IMR-90 (cell line): ENCODE data around the gene HEXD. TPM values are rescaled to one million over a fixed set of nuclear protein-coding genes. Genes with fewer than 3 reads are reported as not detected.

Experiments used
- ATAC-seq: fragments of 200-7000 bp; cut with Tn5 transposase; 2 replicates; pipeline ENCODE4 v1.9.1; 2020; ENCODE audit warnings: low read depth, mild to moderate bottlenecking, moderate library complexity
- BruUV-seq: library from RNA; stranded (reverse); fragments of 400-500 nt; replicated peaks from 2 replicates; lab custom pipeline; 2021; lab: Mats Ljungman, UMichigan
- CTCF ChIA-PET: fragments of 300-600 bp; formaldehyde crosslinking; extraction: SDS; loops from one replicate; lab custom pipeline; 2021; ENCODE audit warnings: antibody characterized with exemption; lab: Yijun Ruan, JAX
- POLR2A ChIA-PET: fragments of 300-600 bp; sonication (Branson Sonifier 250); formaldehyde crosslinking; loops from one replicate; lab custom pipeline; 2022; ENCODE audit warnings: antibody characterized with exemption; ENCODE audit not compliant: unreplicated experiment; lab: Charles Lee
- DNase-seq: peaks from one replicate; pipeline ENCODE4 v3.0.0; 2013
- H2AFZ ChIP-seq: replicated peaks from 2 replicates; pipeline ENCODE3; 2013; ENCODE audit warnings: low read length, mild to moderate bottlenecking; ENCODE audit not compliant: poor library complexity
- H2AK5ac ChIP-seq: 2 replicates; pipeline ENCODE4 v1.6.1; 2013; ENCODE audit warnings: low read depth, low read length, inconsistent platforms
- H2AK9ac ChIP-seq: replicated peaks from 2 replicates; pipeline ENCODE3; 2013; ENCODE audit warnings: mild to moderate bottlenecking, low read depth, low read length, moderate library complexity; ENCODE audit not compliant: poor library complexity
- H2BK120ac ChIP-seq: 2 replicates; pipeline ENCODE4 v1.6.1; 2013; ENCODE audit warnings: low read depth, low read length, inconsistent platforms
- H2BK15ac ChIP-seq: 3 replicates; pipeline ENCODE4 v1.6.1; 2013; ENCODE audit warnings: low read depth, low read length, inconsistent platforms
- H2BK20ac ChIP-seq: 2 replicates; pipeline ENCODE4 v1.6.1; 2013; ENCODE audit warnings: low read depth, mild to moderate bottlenecking, inconsistent platforms, low read length, moderate library complexity
- H2BK5ac ChIP-seq: 2 replicates; pipeline ENCODE4 v1.6.1; 2013; ENCODE audit warnings: mild to moderate bottlenecking, low read depth, low read length, inconsistent platforms; ENCODE audit not compliant: poor library complexity, severe bottlenecking
- H3K14ac ChIP-seq: replicated peaks from 2 replicates; pipeline ENCODE4 v1.6.1; 2013; ENCODE audit warnings: low read depth, low read length, inconsistent platforms
- H3K18ac ChIP-seq: 2 replicates; pipeline ENCODE4 v1.6.1; 2013; ENCODE audit warnings: low read depth, low read length, control low read depth
- H3K23ac ChIP-seq: 2 replicates; pipeline ENCODE4 v1.6.1; 2013; ENCODE audit warnings: low read depth, low read length, inconsistent platforms
- H3K27ac ChIP-seq: 2 replicates; pipeline ENCODE4 v1.5.1; 2013; ENCODE audit warnings: mild to moderate bottlenecking, control low read depth, low read length; ENCODE audit not compliant: insufficient read depth
- H3K27me3 ChIP-seq: 2 replicates; pipeline ENCODE4 v1.6.1; 2013; ENCODE audit warnings: low read length; ENCODE audit not compliant: control insufficient read depth, insufficient read depth
- H3K36me3 ChIP-seq: 2 replicates; pipeline ENCODE4 v1.6.1; 2013; ENCODE audit warnings: low read length, mixed read lengths; ENCODE audit not compliant: control insufficient read depth, insufficient read depth
- H3K4ac ChIP-seq: 2 replicates; pipeline ENCODE4 v1.6.1; 2013; ENCODE audit warnings: low read depth, low read length, inconsistent platforms
- H3K4me1 ChIP-seq: 2 replicates; pipeline ENCODE4 v1.6.1; 2013; ENCODE audit warnings: low read length, mixed read lengths; ENCODE audit not compliant: control insufficient read depth, insufficient read depth
- H3K4me2 ChIP-seq: 2 replicates; pipeline ENCODE4 v1.6.1; 2013; ENCODE audit warnings: low read depth, mild to moderate bottlenecking, control low read depth, low read length, moderate library complexity
- H3K4me3 ChIP-seq: 2 replicates; pipeline ENCODE4 v1.5.1; 2013; ENCODE audit warnings: low read depth, mild to moderate bottlenecking, control low read depth, low read length, moderate library complexity; ENCODE audit not compliant: insufficient read depth
- H3K56ac ChIP-seq: 2 replicates; pipeline ENCODE4 v1.6.1; 2013; ENCODE audit warnings: low read length, inconsistent platforms; ENCODE audit not compliant: insufficient read depth; ENCODE audit errors: extremely low read depth
- H3K79me1 ChIP-seq, 2 experiments: 2 replicates each; pipeline ENCODE4 v1.6.1; 2013; ENCODE audit warnings: low read length in 2 of 2, inconsistent platforms in 1 of 2, low read depth in 1 of 2
- H3K9ac ChIP-seq: 2 replicates; pipeline ENCODE4 v1.6.1; 2013; ENCODE audit warnings: low read depth, low read length, control low read depth
- H3K9me1 ChIP-seq: 2 replicates; pipeline ENCODE4 v1.6.1; 2013; ENCODE audit warnings: low read length, inconsistent platforms; ENCODE audit not compliant: insufficient read depth
- H3K9me3 ChIP-seq: 2 replicates; pipeline ENCODE4 v1.6.1; 2013; ENCODE audit warnings: low read length; ENCODE audit not compliant: control insufficient read depth, insufficient read depth
- H4K20me1 ChIP-seq: 2 replicates; pipeline ENCODE4 v1.6.1; 2013; ENCODE audit warnings: low read length, inconsistent platforms; ENCODE audit not compliant: insufficient read depth
- H4K5ac ChIP-seq: 2 replicates; pipeline ENCODE4 v1.6.1; 2013; ENCODE audit warnings: mild to moderate bottlenecking, low read depth, low read length, control low read depth
- H4K8ac ChIP-seq, 2 experiments: 2 replicates each; pipeline ENCODE4 v1.6.1; 2013; ENCODE audit warnings: low read depth in 2 of 2, low read length in 2 of 2, control low read depth in 1 of 2, inconsistent platforms in 1 of 2
- H4K91ac ChIP-seq: 2 replicates; pipeline ENCODE4 v1.6.1; 2013; ENCODE audit warnings: low read depth, low read length, inconsistent platforms; ENCODE audit not compliant: insufficient read depth
- BHLHE40 ChIP-seq: fragments of 150-350 bp; IDR thresholded peaks from 2 replicates; pipeline ENCODE4 v1.6.1; 2016; ENCODE audit warnings: mild to moderate bottlenecking, low read depth, low read length
- CEBPB ChIP-seq: IDR thresholded peaks from 2 replicates; pipeline ENCODE4 v1.6.1; 2012; ENCODE audit warnings: low read depth, low read length, improper control_type of control experiment
- CHD1 ChIP-seq: IDR thresholded peaks from 2 replicates; pipeline ENCODE4 v1.6.1; 2012; ENCODE audit warnings: low read depth, low read length, improper control_type of control experiment
- FOS ChIP-seq: fragments of 150-350 bp; IDR thresholded peaks from 2 replicates; pipeline ENCODE4 v1.6.1; 2016; ENCODE audit warnings: low read depth, low read length
- MAFK ChIP-seq: IDR thresholded peaks from 2 replicates; pipeline ENCODE4 v1.6.1; 2012; ENCODE audit warnings: low read depth, low read length, improper control_type of control experiment
- MAZ ChIP-seq: IDR thresholded peaks from 2 replicates; pipeline ENCODE4 v1.6.1; 2012; ENCODE audit warnings: low read depth, mild to moderate bottlenecking, low read length, improper control_type of control experiment, moderate library complexity, borderline replicate concordance
- MXI1 ChIP-seq: IDR thresholded peaks from 2 replicates; pipeline ENCODE4 v1.6.1; 2012; ENCODE audit warnings: low read depth, mild to moderate bottlenecking, low read length, moderate library complexity, borderline replicate concordance
- NFE2L2 ChIP-seq: fragments of 150-350 bp; IDR thresholded peaks from 2 replicates; pipeline ENCODE4 v1.6.1; 2016; ENCODE audit warnings: low read depth, mild to moderate bottlenecking, low read length
- POLR2A ChIP-seq: IDR thresholded peaks from 2 replicates; pipeline ENCODE4 v1.6.1; 2012; ENCODE audit warnings: mild to moderate bottlenecking, low read depth, low read length
- RAD21 ChIP-seq: IDR thresholded peaks from 2 replicates; pipeline ENCODE4 v1.6.1; 2012; ENCODE audit warnings: low read length, improper control_type of control experiment
- RCOR1 ChIP-seq: IDR thresholded peaks from 2 replicates; pipeline ENCODE4 v1.6.1; 2012; ENCODE audit warnings: mild to moderate bottlenecking, low read length, improper control_type of control experiment; ENCODE audit not compliant: insufficient replicate concordance
- RFX5 ChIP-seq: IDR thresholded peaks from 2 replicates; pipeline ENCODE4 v1.8.0; 2012; ENCODE audit warnings: low read depth, mild to moderate bottlenecking, low read length, moderate library complexity
- SMC3 ChIP-seq: fragments of 150-350 bp; IDR thresholded peaks from 2 replicates; pipeline ENCODE4 v1.6.1; 2016; ENCODE audit warnings: low read depth, mild to moderate bottlenecking, antibody characterized with exemption, low read length, moderate library complexity
- WGBS, 2 experiments: methylation state at CpG; one replicate each; pipeline versions ENCODE4 v1.1.5 to v1.1.7; 2013; ENCODE audit warnings: missing lambda C conversion rate in 2 of 2; ENCODE audit not compliant: insufficient read length in 1 of 2; ENCODE audit errors: extremely low coverage in 2 of 2; 5-methylcytosine and 5-hydroxymethylcytosine counted together
- dilution Hi-C: fragments of 300-500 bp; cut with HindIII; formaldehyde crosslinking; loops from one replicate; pipeline ENCODE4 v1.14.3; 2018; ENCODE audit warnings: low sequenced_read_pairs; ENCODE audit not compliant: unreplicated experiment
- in situ Hi-C: fragments of 300-500 bp; cut with MboI; formaldehyde crosslinking; loops from 3 replicates; pipeline ENCODE4 v1.14.3; 2019; ENCODE audit warnings: low sequenced_read_pairs, inconsistent platforms, mixed read lengths
- intact Hi-C: fragments of 100-400 bp; cut with micrococcal nuclease; formaldehyde crosslinking; loops from 2 replicates; pipeline ENCODE4 v1.10.0; 2022
- polyA plus RNA-seq, 3 experiments: library from polyadenylated mRNA; depleted of rRNA; stranded (reverse); fragments of >200 nt; gene quantifications; 2 replicates each; pipeline ENCODE4 v1.2.3, GENCODE V29; 2012; ENCODE audit warnings: low replicate concordance in 1 of 3
- total RNA-seq: library from RNA; depleted of rRNA; stranded (reverse); fragments of >200 nt; gene quantifications from 2 replicates; pipeline ENCODE4 v1.2.3, GENCODE V29; 2012
- TF ChIP-seq, protein P1 (sequence below): conservative IDR thresholded peaks from 2 replicates; pipeline ENCODE4 v1.5.1; 2012; ENCODE audit warnings: mild to moderate bottlenecking, low read depth, low read length, improper control_type of control experiment
- TF ChIP-seq, protein P2 (sequence below): fragments of 150-350 bp; IDR thresholded peaks from 2 replicates; pipeline ENCODE4 v1.6.1; 2016; ENCODE audit warnings: low read depth, mild to moderate bottlenecking, low read length, moderate library complexity, borderline replicate concordance
- TF ChIP-seq, protein P3 (sequence below): fragments of 150-350 bp; IDR thresholded peaks from 2 replicates; pipeline ENCODE4 v1.6.1; 2017; ENCODE audit warnings: mild to moderate bottlenecking, antibody characterized with exemption, low read length, low read depth

Gene HEXD
- total and polyA plus RNA-seq, 2 of the 4 experiments (the other 2 are of a cell fraction): 3.8 to 9.5 TPM

DNA sequence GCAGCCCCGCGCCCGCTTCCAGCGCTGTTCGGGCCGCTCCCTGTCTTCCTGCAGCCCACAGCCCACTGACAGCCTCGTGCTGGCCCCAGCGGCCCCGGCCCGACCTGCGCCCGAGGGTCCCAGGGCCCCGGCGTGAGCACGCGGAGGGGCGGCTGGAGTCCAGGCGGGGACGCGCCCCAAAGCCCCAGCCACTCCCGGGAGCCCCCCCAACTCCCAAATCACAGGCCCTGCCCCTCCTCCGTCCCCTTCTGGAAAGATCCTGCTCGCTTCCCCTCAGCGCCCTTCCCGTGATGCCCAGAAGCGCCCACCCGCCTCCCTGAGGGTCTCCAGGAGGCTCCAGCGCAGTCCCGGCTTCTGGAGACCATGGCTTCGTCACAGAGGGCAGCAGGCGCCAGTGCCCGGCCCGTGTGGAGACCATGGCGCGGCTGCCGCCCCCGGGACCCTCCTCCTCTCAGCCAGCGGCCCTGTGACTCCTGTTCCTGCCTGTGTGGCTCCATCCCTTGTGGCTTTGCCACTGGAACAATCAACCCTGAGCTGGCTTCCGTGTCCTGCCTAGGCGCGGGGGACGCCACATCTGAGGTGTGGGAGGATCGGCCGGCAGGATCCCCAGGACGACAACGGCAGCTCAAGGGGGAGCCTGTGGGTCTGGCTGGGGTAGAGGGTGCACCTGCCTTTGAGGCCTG lies 42.6 kb upstream of the HEXD start:
- WGBS, 2 experiments: 46% methylated on average over 27 of the region's 46 CpGs; no CpG with 5 or more reads in 1 of the 2 experiments

More for the DNA sequence above, 42.6 kb upstream of the HEXD start:
- no TSS peak for BruUV-seq
- H2BK120ac ChIP-seq: no peak overlapping the region
- no peak overlapping the region for H3K56ac ChIP-seq
- peaks cover 69% of the 10 kb centered on the region for H3K27me3 ChIP-seq
- H4K91ac ChIP-seq: no peak overlapping the region
- H3K79me1 ChIP-seq: no peaks in the 10 kb centered on the region
- H2BK20ac ChIP-seq: no peak overlapping the region
- H2AK9ac ChIP-seq: no peak overlapping the region
- intact Hi-C loops (no loop called here), in situ Hi-C loops (no loop called here), dilution Hi-C loops (no loop called here)
- H3K4ac ChIP-seq: no peak overlapping the region
- H4K8ac ChIP-seq: no peak overlapping the region
- ChIA-PET POLR2A (no interaction called here), CTCF (no interaction called here)
- H2BK5ac ChIP-seq: no peak overlapping the region
- H3K4me1 ChIP-seq: no peaks in the 10 kb centered on the region
- no peaks in the 10 kb centered on the region for H4K20me1 ChIP-seq
- no peaks in the 10 kb centered on the region for H3K36me3 ChIP-seq
- H3K9ac ChIP-seq: no peak overlapping the region
- no peak overlapping the region for H2AFZ ChIP-seq
- ATAC-seq (no peak), DNase-seq (no peak)
- H3K9me1 ChIP-seq: no peaks in the 10 kb centered on the region
- H3K9me3 ChIP-seq: no peaks in the 10 kb centered on the region
- no peak overlapping the region for H3K14ac ChIP-seq
- H3K4me3 ChIP-seq: no peak overlapping the region
- no peak overlapping the region for H3K23ac ChIP-seq
- H2BK15ac ChIP-seq: no peak overlapping the region
- TF ChIP-seq, protein P1, sequence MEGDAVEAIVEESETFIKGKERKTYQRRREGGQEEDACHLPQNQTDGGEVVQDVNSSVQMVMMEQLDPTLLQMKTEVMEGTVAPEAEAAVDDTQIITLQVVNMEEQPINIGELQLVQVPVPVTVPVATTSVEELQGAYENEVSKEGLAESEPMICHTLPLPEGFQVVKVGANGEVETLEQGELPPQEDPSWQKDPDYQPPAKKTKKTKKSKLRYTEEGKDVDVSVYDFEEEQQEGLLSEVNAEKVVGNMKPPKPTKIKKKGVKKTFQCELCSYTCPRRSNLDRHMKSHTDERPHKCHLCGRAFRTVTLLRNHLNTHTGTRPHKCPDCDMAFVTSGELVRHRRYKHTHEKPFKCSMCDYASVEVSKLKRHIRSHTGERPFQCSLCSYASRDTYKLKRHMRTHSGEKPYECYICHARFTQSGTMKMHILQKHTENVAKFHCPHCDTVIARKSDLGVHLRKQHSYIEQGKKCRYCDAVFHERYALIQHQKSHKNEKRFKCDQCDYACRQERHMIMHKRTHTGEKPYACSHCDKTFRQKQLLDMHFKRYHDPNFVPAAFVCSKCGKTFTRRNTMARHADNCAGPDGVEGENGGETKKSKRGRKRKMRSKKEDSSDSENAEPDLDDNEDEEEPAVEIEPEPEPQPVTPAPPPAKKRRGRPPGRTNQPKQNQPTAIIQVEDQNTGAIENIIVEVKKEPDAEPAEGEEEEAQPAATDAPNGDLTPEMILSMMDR: no peak
- no peak for TF ChIP-seq CHD1
- TF ChIP-seq MAZ: no peak
- TF ChIP-seq MXI1: no peak
- no peak for TF ChIP-seq CEBPB
- TF ChIP-seq, protein P2, sequence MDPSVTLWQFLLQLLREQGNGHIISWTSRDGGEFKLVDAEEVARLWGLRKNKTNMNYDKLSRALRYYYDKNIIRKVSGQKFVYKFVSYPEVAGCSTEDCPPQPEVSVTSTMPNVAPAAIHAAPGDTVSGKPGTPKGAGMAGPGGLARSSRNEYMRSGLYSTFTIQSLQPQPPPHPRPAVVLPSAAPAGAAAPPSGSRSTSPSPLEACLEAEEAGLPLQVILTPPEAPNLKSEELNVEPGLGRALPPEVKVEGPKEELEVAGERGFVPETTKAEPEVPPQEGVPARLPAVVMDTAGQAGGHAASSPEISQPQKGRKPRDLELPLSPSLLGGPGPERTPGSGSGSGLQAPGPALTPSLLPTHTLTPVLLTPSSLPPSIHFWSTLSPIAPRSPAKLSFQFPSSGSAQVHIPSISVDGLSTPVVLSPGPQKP: no peak
- no peak for TF ChIP-seq FOS
- no peak for TF ChIP-seq RFX5
- no peak for TF ChIP-seq RAD21
- TF ChIP-seq BHLHE40: no peak
- TF ChIP-seq SMC3: no peak
- TF ChIP-seq POLR2A: no peak
- TF ChIP-seq NFE2L2: no peak
- TF ChIP-seq MAFK: no peak
- TF ChIP-seq, protein P3, sequence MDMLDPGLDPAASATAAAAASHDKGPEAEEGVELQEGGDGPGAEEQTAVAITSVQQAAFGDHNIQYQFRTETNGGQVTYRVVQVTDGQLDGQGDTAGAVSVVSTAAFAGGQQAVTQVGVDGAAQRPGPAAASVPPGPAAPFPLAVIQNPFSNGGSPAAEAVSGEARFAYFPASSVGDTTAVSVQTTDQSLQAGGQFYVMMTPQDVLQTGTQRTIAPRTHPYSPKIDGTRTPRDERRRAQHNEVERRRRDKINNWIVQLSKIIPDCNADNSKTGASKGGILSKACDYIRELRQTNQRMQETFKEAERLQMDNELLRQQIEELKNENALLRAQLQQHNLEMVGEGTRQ: no peak
- TF ChIP-seq RCOR1: no peak
- no peak overlapping the region for H3K18ac ChIP-seq
- no peak overlapping the region for H4K5ac ChIP-seq
- no peak overlapping the region for H3K4me2 ChIP-seq
- H2AK5ac ChIP-seq: no peak overlapping the region
- no peak overlapping the region for H3K27ac ChIP-seq
